Fibroblast of lung (primary cell): Measurements from ENCODE around the gene WARS2. TPM values are rescaled to one million over a fixed set of nuclear protein-coding genes. Genes with fewer than 3 reads are reported as not detected.

Experiments used
- DNase-seq, 2 donors: peaks; one replicate each; pipeline versions ENCODE4 v3.0.0 to v3.0.0-alpha.2; 2010; ENCODE audit warnings: low read depth in 2 of 2
- H2AFZ ChIP-seq: 2 replicates; pipeline ENCODE4 v1.5.1; 2012; ENCODE audit warnings: low read length, control low read depth, inconsistent platforms
- H3K27ac ChIP-seq: 2 replicates; pipeline ENCODE4 v1.5.1; 2011; ENCODE audit warnings: low read length, control low read depth; ENCODE audit not compliant: insufficient read depth
- H3K27me3 ChIP-seq: 2 replicates; pipeline ENCODE4 v1.5.1; 2011; ENCODE audit warnings: mild to moderate bottlenecking, low read length; ENCODE audit not compliant: control insufficient read depth, insufficient read depth
- H3K36me3 ChIP-seq: 2 replicates; pipeline ENCODE4 v1.5.1; 2011; ENCODE audit warnings: low read length; ENCODE audit not compliant: control insufficient read depth, insufficient read depth
- H3K4me1 ChIP-seq: 2 replicates; pipeline ENCODE4 v1.5.1; 2011; ENCODE audit warnings: low read length; ENCODE audit not compliant: control insufficient read depth, insufficient read depth; ENCODE audit errors: extremely low read depth
- H3K4me2 ChIP-seq: 2 replicates; pipeline ENCODE4 v1.5.1; 2011; ENCODE audit warnings: low read length, control low read depth; ENCODE audit not compliant: insufficient read depth; ENCODE audit errors: extremely low read depth
- H3K4me3 ChIP-seq, 4 experiments: fragments of 200-600 bp in 1 of 4; sonication (generic) in 1 of 4; replicated peaks in 1 of 4; 2 replicates each; pipeline ENCODE4 v1.5.1; 2011 to 2016; ENCODE audit warnings: low read length in 4 of 4, low read depth in 3 of 4, mild to moderate bottlenecking in 3 of 4, control low read depth in 2 of 4, inconsistent platforms in 1 of 4, mixed read lengths in 1 of 4; ENCODE audit not compliant: insufficient read depth in 1 of 4; ENCODE audit errors: control extremely low read depth in 1 of 4
- H3K79me2 ChIP-seq: 2 replicates; pipeline ENCODE4 v1.5.1; 2012; ENCODE audit warnings: mild to moderate bottlenecking, low read length, inconsistent platforms; ENCODE audit not compliant: control insufficient read depth, insufficient read depth
- H3K9ac ChIP-seq: 2 replicates; pipeline ENCODE4 v1.5.1; 2011; ENCODE audit warnings: mild to moderate bottlenecking, low read length, control low read depth; ENCODE audit not compliant: insufficient read depth
- H3K9me3 ChIP-seq: 2 replicates; pipeline ENCODE4 v1.5.1; 2012; ENCODE audit warnings: low read depth, low read length; ENCODE audit not compliant: control insufficient read depth, insufficient read depth
- H4K20me1 ChIP-seq: 2 replicates; pipeline ENCODE4 v1.5.1; 2011; ENCODE audit warnings: low read length; ENCODE audit not compliant: control insufficient read depth, insufficient read depth; ENCODE audit errors: extremely low read depth
- EZH2 ChIP-seq: IDR thresholded peaks from 2 replicates; pipeline ENCODE4 v1.5.1; 2012; ENCODE audit warnings: low read length, control low read depth, mild to moderate bottlenecking; ENCODE audit errors: missing control alignments
- polyA plus RNA-seq, 2 donors: library from polyadenylated mRNA; depleted of rRNA in 1 of 2; stranded (reverse) in 1 of 2; unstranded in 1 of 2; fragments of >200 nt; gene quantifications; 2 replicates each; pipeline ENCODE4 v1.2.1, GENCODE V29; 2011 to 2012; ENCODE audit warnings: missing spikeins in 1 of 2
- total RNA-seq: library from RNA; depleted of rRNA; stranded (reverse); fragments of >200 nt; gene quantifications from 2 replicates; pipeline ENCODE4 v1.2.1, GENCODE V29; 2014
- TF ChIP-seq, protein P1 (sequence below), 2 donors: IDR thresholded peaks in 1 of 2; conservative IDR thresholded peaks in 1 of 2; 1 replicate in 1 of 2; 2 replicates in 1 of 2; pipeline ENCODE4 v1.5.1; 2011 to 2012; ENCODE audit warnings: low read length in 2 of 2, control low read depth in 1 of 2, inconsistent platforms in 1 of 2, low read depth in 1 of 2, mild to moderate bottlenecking in 1 of 2

WARS2 gene
- total and polyA plus RNA-seq, 2 donors (not counting 1 experiment from before 2014, with no cell fraction given): 13.3 to 20.3 TPM

DNA sequence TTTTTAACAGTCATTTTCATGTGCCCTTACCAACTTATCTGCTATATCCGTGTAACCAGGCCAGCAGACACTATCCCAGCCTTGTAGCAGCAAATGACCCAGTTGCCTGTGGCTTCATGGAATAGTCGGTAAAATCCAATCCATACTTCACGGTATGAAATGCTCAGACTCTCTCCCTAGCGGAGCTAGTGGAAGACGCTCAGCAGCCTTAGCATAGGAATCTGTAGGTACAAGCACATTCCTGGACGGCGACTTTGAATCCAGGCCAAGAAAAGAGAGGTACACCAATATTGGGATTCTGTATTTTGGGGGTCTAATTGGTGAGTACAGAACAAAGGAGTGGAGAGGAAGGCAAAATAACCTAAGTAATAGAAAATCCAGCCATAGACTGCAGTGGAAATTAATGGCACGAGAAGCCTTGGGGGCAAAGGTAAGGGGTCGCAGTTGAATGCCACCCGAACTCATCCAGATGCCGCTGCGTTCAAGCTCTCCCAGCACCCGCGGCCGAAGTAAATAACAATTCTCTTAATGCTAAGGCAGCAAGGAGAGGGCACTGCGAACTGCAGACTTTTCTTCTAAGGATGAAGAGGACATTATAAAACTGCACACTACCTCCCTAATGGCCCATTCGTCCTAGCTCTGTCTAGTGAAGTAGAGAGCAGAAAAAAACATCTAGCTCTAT, 134.6 kb downstream of the WARS2 start:
- H3K9ac ChIP-seq: no peak overlapping the region
- H3K27me3 ChIP-seq: peaks cover 69% of the 10 kb centered on the region
- DNase-seq: no peak

DNA sequence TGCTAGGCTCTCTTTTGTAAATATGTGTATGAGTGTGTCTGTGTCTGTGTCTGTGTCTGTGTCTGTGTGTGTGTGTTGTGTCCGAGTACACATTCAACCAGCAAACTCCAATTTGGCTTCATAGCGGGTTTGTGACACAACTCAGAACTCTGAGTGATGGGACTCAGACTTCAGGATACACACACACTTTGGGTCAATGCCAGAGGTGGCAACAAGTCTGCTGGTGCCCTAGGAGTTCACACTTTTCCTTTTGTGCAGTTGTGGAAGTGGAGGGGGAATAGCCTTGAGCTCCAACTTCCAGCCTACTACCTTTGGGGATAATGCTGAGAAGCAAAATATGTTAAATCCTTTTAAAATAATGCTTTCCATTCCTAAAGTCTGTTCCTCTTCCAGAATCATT, 135.7 kb downstream of the WARS2 start:
- Histone ChIP-seq H3K9me3 (no peaks in the 10 kb centered on the region), H3K4me2 (no peak overlapping the region), H2AFZ (no peak overlapping the region), H3K4me1 (peaks cover 9% of the 10 kb centered on the region), H4K20me1 (no peaks in the 10 kb centered on the region), H3K4me3 (no peak overlapping the region), H3K9ac (no peak overlapping the region), H3K27me3 (peaks cover 80% of the 10 kb centered on the region), H3K27ac (no peak overlapping the region), H3K36me3 (no peaks in the 10 kb centered on the region), H3K79me2 (no peaks in the 10 kb centered on the region)
- no peak for DNase-seq
- TF ChIP-seq EZH2: no peak
- TF ChIP-seq, protein P1, sequence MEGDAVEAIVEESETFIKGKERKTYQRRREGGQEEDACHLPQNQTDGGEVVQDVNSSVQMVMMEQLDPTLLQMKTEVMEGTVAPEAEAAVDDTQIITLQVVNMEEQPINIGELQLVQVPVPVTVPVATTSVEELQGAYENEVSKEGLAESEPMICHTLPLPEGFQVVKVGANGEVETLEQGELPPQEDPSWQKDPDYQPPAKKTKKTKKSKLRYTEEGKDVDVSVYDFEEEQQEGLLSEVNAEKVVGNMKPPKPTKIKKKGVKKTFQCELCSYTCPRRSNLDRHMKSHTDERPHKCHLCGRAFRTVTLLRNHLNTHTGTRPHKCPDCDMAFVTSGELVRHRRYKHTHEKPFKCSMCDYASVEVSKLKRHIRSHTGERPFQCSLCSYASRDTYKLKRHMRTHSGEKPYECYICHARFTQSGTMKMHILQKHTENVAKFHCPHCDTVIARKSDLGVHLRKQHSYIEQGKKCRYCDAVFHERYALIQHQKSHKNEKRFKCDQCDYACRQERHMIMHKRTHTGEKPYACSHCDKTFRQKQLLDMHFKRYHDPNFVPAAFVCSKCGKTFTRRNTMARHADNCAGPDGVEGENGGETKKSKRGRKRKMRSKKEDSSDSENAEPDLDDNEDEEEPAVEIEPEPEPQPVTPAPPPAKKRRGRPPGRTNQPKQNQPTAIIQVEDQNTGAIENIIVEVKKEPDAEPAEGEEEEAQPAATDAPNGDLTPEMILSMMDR (conservative IDR thresholded peaks at IDR 0.05 in 1 of 2, IDR thresholded peaks at IDR 0.05 in 1 of 2; ENCODE audit: low read depth in 1 of 2, low read length in 2 of 2): no peak

More for the DNA sequence above, 134.6 kb downstream of the WARS2 start:
- no peaks in the 10 kb centered on the region for H3K9me3 ChIP-seq
- no peaks in the 10 kb centered on the region for H4K20me1 ChIP-seq
- no peak overlapping the region for H3K4me2 ChIP-seq
- no peak overlapping the region for H3K27ac ChIP-seq
- H2AFZ ChIP-seq: no peak overlapping the region
- H3K4me3 ChIP-seq: no peak overlapping the region
- H3K4me1 ChIP-seq: peaks cover 9% of the 10 kb centered on the region
- no peaks in the 10 kb centered on the region for H3K79me2 ChIP-seq
- no peaks in the 10 kb centered on the region for H3K36me3 ChIP-seq
- TF ChIP-seq EZH2: peak; percentile 80
- TF ChIP-seq, protein P1 (conservative IDR thresholded peaks at IDR 0.05 in 1 of 2, IDR thresholded peaks at IDR 0.05 in 1 of 2; ENCODE audit: low read depth in 1 of 2, low read length in 2 of 2): no peak

DNA sequence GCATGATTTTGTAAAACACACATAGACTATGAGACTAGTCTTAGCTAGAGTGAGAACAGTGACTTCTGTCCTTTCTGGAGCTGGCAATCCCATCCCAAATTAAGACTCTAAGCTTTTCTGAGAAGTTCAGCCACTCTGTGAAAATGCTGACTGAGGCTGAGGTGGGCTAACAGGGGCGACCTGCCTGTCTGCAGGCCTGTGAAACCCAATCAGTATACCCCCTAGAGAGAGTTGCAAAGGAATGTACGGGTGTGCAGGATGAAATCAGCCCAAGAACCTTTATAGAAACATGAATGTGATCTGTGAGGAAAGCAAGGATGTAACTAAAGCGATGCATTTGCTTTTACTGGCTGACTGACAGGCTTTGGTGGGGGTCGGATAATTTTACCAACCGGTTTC, 136.3 kb downstream of the WARS2 start:
- H3K79me2 ChIP-seq: no peaks in the 10 kb centered on the region
- H2AFZ ChIP-seq: no peak overlapping the region
- H3K4me1 ChIP-seq: peaks cover 9% of the 10 kb centered on the region
- TF ChIP-seq, protein P1 (conservative IDR thresholded peaks at IDR 0.05 in 1 of 2, IDR thresholded peaks at IDR 0.05 in 1 of 2; ENCODE audit: low read depth in 1 of 2, low read length in 2 of 2): no peak
- TF ChIP-seq EZH2: no peak
- H3K27ac ChIP-seq: no peak overlapping the region
- no peak overlapping the region for H3K4me3 ChIP-seq
- no peak overlapping the region for H3K4me2 ChIP-seq
- no peaks in the 10 kb centered on the region for H3K36me3 ChIP-seq
- no peaks in the 10 kb centered on the region for H3K9me3 ChIP-seq
- H3K9ac ChIP-seq: no peak overlapping the region
- peaks cover 86% of the 10 kb centered on the region for H3K27me3 ChIP-seq
- no peaks in the 10 kb centered on the region for H4K20me1 ChIP-seq
- no peak for DNase-seq
